HEK293 (cell line): ENCODE results near the gene CYP1A1.
A peak's percentile ranks its signal among the peaks of the same experiment; 100 is the strongest.

ENCODE experiments used
- IKZF3 ChIP-seq: fragments of 450-650 bp; IDR thresholded peaks from 2 replicates; pipeline ENCODE4 v1.5.0; 2018; ENCODE audit warnings: missing biosample characterization, mild to moderate bottlenecking, missing genetic modification characterization, moderate library complexity
- KLF7 ChIP-seq: fragments of 450-650 bp; formaldehyde crosslinking; IDR thresholded peaks from 2 replicates; pipeline ENCODE4 v1.5.1; 2016; ENCODE audit warnings: missing biosample characterization, missing genetic modification characterization, borderline replicate concordance
- MYNN ChIP-seq: fragments of 450-650 bp; formaldehyde crosslinking; IDR thresholded peaks from 2 replicates; pipeline ENCODE4 v1.5.1; 2016; ENCODE audit warnings: missing biosample characterization, missing genetic modification characterization, borderline replicate concordance
- OSR2 ChIP-seq: fragments of 450-650 bp; formaldehyde crosslinking; IDR thresholded peaks from 2 replicates; pipeline ENCODE4 v1.5.1; 2016; ENCODE audit warnings: missing biosample characterization, missing genetic modification characterization
- PRDM10 ChIP-seq: fragments of 450-650 bp; formaldehyde crosslinking; IDR thresholded peaks from 2 replicates; pipeline ENCODE4 v1.5.1; 2016; ENCODE audit warnings: missing biosample characterization, missing genetic modification characterization
- SCRT2 ChIP-seq: fragments of 450-650 bp; formaldehyde crosslinking; IDR thresholded peaks from 2 replicates; pipeline ENCODE4 v1.5.1; 2016; ENCODE audit warnings: missing biosample characterization, missing genetic modification characterization
- TSHZ1 ChIP-seq: fragments of 450-650 bp; formaldehyde crosslinking; IDR thresholded peaks from 2 replicates; pipeline ENCODE4 v1.5.1; 2016; ENCODE audit warnings: missing biosample characterization, missing genetic modification characterization, borderline replicate concordance
- ZBTB26 ChIP-seq: fragments of 450-650 bp; formaldehyde crosslinking; optimal IDR thresholded peaks from 2 replicates; pipeline ENCODE3; 2016; ENCODE audit warnings: missing biosample characterization, mild to moderate bottlenecking, missing genetic modification characterization
- ZBTB48 ChIP-seq: fragments of 450-650 bp; formaldehyde crosslinking; IDR thresholded peaks from 2 replicates; pipeline ENCODE4 v1.5.1; 2016; ENCODE audit warnings: missing biosample characterization, missing genetic modification characterization
- ZBTB8A ChIP-seq: fragments of 450-650 bp; formaldehyde crosslinking; IDR thresholded peaks from 2 replicates; pipeline ENCODE4 v1.5.1; 2016; ENCODE audit warnings: missing biosample characterization, missing genetic modification characterization
- ZFHX2 ChIP-seq: fragments of 450-650 bp; formaldehyde crosslinking; conservative IDR thresholded peaks from 2 replicates; pipeline ENCODE4 v1.5.1; 2016; ENCODE audit warnings: missing biosample characterization, missing genetic modification characterization
- ZNF138 ChIP-seq: fragments of 450-650 bp; formaldehyde crosslinking; IDR thresholded peaks from 2 replicates; pipeline ENCODE4 v1.5.1; 2016; ENCODE audit warnings: missing biosample characterization, missing genetic modification characterization, borderline replicate concordance
- ZNF140 ChIP-seq: fragments of 450-650 bp; formaldehyde crosslinking; IDR thresholded peaks from 2 replicates; pipeline ENCODE4 v1.5.1; 2016; ENCODE audit warnings: missing biosample characterization, missing genetic modification characterization
- ZNF148 ChIP-seq: fragments of 450-650 bp; formaldehyde crosslinking; IDR thresholded peaks from 2 replicates; pipeline ENCODE4 v1.5.0; 2017; ENCODE audit warnings: missing biosample characterization, missing genetic modification characterization, borderline replicate concordance
- ZNF169 ChIP-seq: fragments of 450-650 bp; formaldehyde crosslinking; IDR thresholded peaks from 2 replicates; pipeline ENCODE4 v1.5.1; 2016; ENCODE audit warnings: missing biosample characterization, missing genetic modification characterization
- ZNF274 ChIP-seq, 2 experiments: fragments of 200-500 bp in 1 of 2; fragments of 450-650 bp in 1 of 2; sonication (Bioruptor generic) in 1 of 2; formaldehyde crosslinking in 1 of 2; IDR thresholded peaks; 2 replicates each; pipeline versions ENCODE4 v1.5.1 to v1.6.1; 2014 to 2016; ENCODE audit warnings: borderline replicate concordance in 1 of 2, inconsistent platforms in 1 of 2, low read length in 1 of 2, missing biosample characterization in 1 of 2, missing genetic modification characterization in 1 of 2
- ZNF394 ChIP-seq: fragments of 450-650 bp; formaldehyde crosslinking; IDR thresholded peaks from 2 replicates; pipeline ENCODE4 v1.5.1; 2016; ENCODE audit warnings: missing biosample characterization, missing genetic modification characterization, mild to moderate bottlenecking, moderate library complexity, borderline replicate concordance
- ZNF426 ChIP-seq: fragments of 450-650 bp; formaldehyde crosslinking; IDR thresholded peaks from 2 replicates; pipeline ENCODE4 v1.5.1; 2017; ENCODE audit warnings: missing biosample characterization, missing genetic modification characterization, mild to moderate bottlenecking, inconsistent platforms, moderate library complexity
- ZNF558 ChIP-seq: fragments of 450-650 bp; formaldehyde crosslinking; IDR thresholded peaks from 2 replicates; pipeline ENCODE4 v1.5.1; 2016; ENCODE audit warnings: missing biosample characterization, missing genetic modification characterization
- ZNF585B ChIP-seq: fragments of 450-650 bp; formaldehyde crosslinking; IDR thresholded peaks from 2 replicates; pipeline ENCODE4 v1.5.1; 2016; ENCODE audit warnings: missing biosample characterization, missing genetic modification characterization
- ZNF692 ChIP-seq: fragments of 450-650 bp; formaldehyde crosslinking; IDR thresholded peaks from 2 replicates; pipeline ENCODE4 v1.5.1; 2016; ENCODE audit warnings: missing biosample characterization, missing genetic modification characterization
- ZNF747 ChIP-seq: fragments of 450-650 bp; formaldehyde crosslinking; IDR thresholded peaks from 2 replicates; pipeline ENCODE4 v1.5.1; 2016; ENCODE audit warnings: missing biosample characterization, missing genetic modification characterization
- ZNF830 ChIP-seq: fragments of 450-650 bp; IDR thresholded peaks from 2 replicates; pipeline ENCODE4 v1.5.0; 2018; ENCODE audit warnings: missing biosample characterization, missing genetic modification characterization, low read depth, mild to moderate bottlenecking, moderate library complexity

Gene CYP1A1

GRCh38 chr15:74695597-74696397 lies 29.5 kb downstream of the CYP1A1 start, which contains the start of gene EDC3 (continued):
- TF ChIP-seq ZNF169 (tag by site-specific recombination), result no peak
- TF ChIP-seq ZNF692, result peak; percentile 63
- TF ChIP-seq OSR2 (tag by site-specific recombination), result no peak
- no peak for TF ChIP-seq ZNF426 (tag by site-specific recombination)
- no peak for TF ChIP-seq ZNF140 (tag by site-specific recombination)
- no peak for TF ChIP-seq ZNF394 (tag by site-specific recombination)
- peak; percentile 97 for TF ChIP-seq PRDM10 (tag by site-specific recombination)
- peak; percentile 93; the same call in 1 of the 2 replicates for TF ChIP-seq KLF7 (tag by site-specific recombination)
- no peak for TF ChIP-seq ZNF830 (tag by site-specific recombination)
- no peak for TF ChIP-seq ZNF585B (tag by site-specific recombination)
- 0 out of 2 replicates have a peak, but pooled peaks have one; percentile 20 for TF ChIP-seq MYNN (tag by site-specific recombination)
- peak; percentile 98 for TF ChIP-seq ZFHX2
- TF ChIP-seq SCRT2 (tag by site-specific recombination), result 0 out of 2 replicates have a peak, but pooled peaks have one; percentile 30
- TF ChIP-seq ZNF747 (tag by site-specific recombination), result no peak
- TF ChIP-seq ZBTB8A, result no peak; the same call in 1 of the 2 replicates
- peak; percentile 72; the same call in 1 of the 2 replicates for TF ChIP-seq IKZF3 (tag by site-specific recombination)
- TF ChIP-seq ZBTB26, result peak; percentile 38
- TF ChIP-seq ZNF558 (tag by site-specific recombination), result no peak
- TF ChIP-seq TSHZ1, result no peak; the same call in 1 of the 2 replicates
- TF ChIP-seq ZNF274 (IDR thresholded peaks at IDR 0.05; ENCODE audit: low read length), result no peak
- TF ChIP-seq ZNF274 (tag by site-specific recombination; IDR thresholded peaks at IDR 0.05; ENCODE audit: borderline replicate concordance), result no peak
- no peak for TF ChIP-seq ZNF148 (tag by site-specific recombination)
- TF ChIP-seq ZNF138 (tag by site-specific recombination), result no peak
- TF ChIP-seq ZBTB48, result peak; percentile 52
